ENCODE measurements around the gene HECTD1.

- TF ChIP-seq GLI4 (tag by site-specific recombination; IDR thresholded peaks at IDR 0.05) (no peak), ZNF248 (tag by site-specific recombination; IDR thresholded peaks at IDR 0.05) (no peak), WT1 (tag by site-specific recombination; IDR thresholded peaks at IDR 0.05) (no peak), ZNF571 (tag by site-specific recombination; IDR thresholded peaks at IDR 0.05) (no peak), ZNF518A (tag by site-specific recombination; conservative IDR thresholded peaks at IDR 0.05; ENCODE audit: low read depth) (no peak), ZNF184 (tag by site-specific recombination; IDR thresholded peaks at IDR 0.05) (no peak), ZNF341 (tag by site-specific recombination; IDR thresholded peaks at IDR 0.05; ENCODE audit: low read depth) (no peak), ZNF629 (tag by site-specific recombination; IDR thresholded peaks at IDR 0.05) (no peak), ZFP69B (tag by site-specific recombination; IDR thresholded peaks at IDR 0.05) (no peak), ZNF707 (tag by site-specific recombination; IDR thresholded peaks at IDR 0.05) (no peak)
- TF ChIP-seq, protein P1, sequence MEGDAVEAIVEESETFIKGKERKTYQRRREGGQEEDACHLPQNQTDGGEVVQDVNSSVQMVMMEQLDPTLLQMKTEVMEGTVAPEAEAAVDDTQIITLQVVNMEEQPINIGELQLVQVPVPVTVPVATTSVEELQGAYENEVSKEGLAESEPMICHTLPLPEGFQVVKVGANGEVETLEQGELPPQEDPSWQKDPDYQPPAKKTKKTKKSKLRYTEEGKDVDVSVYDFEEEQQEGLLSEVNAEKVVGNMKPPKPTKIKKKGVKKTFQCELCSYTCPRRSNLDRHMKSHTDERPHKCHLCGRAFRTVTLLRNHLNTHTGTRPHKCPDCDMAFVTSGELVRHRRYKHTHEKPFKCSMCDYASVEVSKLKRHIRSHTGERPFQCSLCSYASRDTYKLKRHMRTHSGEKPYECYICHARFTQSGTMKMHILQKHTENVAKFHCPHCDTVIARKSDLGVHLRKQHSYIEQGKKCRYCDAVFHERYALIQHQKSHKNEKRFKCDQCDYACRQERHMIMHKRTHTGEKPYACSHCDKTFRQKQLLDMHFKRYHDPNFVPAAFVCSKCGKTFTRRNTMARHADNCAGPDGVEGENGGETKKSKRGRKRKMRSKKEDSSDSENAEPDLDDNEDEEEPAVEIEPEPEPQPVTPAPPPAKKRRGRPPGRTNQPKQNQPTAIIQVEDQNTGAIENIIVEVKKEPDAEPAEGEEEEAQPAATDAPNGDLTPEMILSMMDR (tag by site-specific recombination; IDR thresholded peaks at IDR 0.05), result no peak
- TF ChIP-seq, protein P2, sequence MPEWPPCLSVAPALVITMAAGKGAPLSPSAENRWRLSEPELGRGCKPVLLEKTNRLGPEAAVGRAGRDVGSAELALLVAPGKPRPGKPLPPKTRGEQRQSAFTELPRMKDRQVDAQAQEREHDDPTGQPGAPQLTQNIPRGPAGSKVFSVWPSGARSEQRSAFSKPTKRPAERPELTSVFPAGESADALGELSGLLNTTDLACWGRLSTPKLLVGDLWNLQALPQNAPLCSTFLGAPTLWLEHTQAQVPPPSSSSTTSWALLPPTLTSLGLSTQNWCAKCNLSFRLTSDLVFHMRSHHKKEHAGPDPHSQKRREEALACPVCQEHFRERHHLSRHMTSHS (tag by site-specific recombination; IDR thresholded peaks at IDR 0.05), result no peak
These were observed 88.7 kb downstream of the HECTD1 start for GRCh38 chr14:31118892-31119291.
